Stimulated activated CD4-positive, alpha-beta T cell treated with anti-CD3 and anti-CD28 coated beads, Interleukin-4, amount 100 ng/mL, for 4 hours (primary cell): ENCODE data around the gene KRTAP4-7.
"Not testable (repeated sequence)": the region's sequence is repeated elsewhere in the genome, so short reads cannot be mapped to it uniquely, and the experiment has no call there.

Experiments
- DNase-seq, 2 experiments: peaks; one replicate each; pipeline ENCODE4 v3.0.0-alpha.2; 2020

Gene KRTAP4-7

DNA sequence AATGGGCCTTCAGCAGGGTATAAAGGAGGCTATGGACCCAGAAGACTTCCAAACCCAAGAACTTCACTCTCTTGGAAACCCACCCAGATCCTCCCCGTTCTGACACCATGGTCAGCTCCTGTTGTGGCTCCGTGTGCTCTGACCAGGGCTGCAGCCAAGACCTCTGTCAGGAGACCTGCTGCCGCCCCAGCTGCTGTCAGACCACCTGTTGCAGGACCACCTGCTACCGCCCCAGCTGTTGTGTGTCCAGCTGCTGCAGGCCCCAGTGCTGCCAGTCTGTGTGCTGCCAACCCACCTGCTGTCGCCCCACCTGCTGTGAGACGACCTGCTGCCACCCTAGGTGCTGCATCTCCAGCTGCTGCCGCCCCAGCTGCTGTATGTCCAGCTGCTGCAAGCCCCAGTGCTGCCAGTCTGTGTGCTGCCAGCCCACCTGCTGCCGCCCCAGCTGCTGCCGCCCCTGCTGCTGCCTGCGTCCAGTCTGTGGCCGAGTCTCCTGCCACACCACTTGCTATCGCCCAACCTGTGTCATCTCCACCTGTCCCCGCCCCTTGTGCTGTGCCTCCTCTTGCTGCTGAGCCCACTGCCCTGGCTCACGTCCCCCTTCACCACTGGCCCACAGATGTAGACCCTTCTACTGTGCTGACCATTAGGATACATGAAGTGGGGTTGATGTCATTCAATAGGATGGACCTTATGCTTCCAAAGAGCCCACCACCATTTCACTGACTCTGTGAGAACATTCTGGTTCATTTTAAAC is at the start of gene KRTAP4-7:
TSS of gene KRTAP4-7 (plus strand) at position 51 of the 757 bp plus-strand sequence. CDS start at position 108, 57 bp downstream.
- not testable (repeated sequence) for DNase-seq

GRCh38 chr17:41034346-41034935 is 49.5 kb upstream of the KRTAP4-7 start, which contains the start of gene KRTAP1-3:
Gene KRTAP1-3, minus strand, starts transcription at chr17:41034874. Its CDS starts 53 bp downstream, at chr17:41034821.
- DNase-seq: not testable (repeated sequence)

DNA sequence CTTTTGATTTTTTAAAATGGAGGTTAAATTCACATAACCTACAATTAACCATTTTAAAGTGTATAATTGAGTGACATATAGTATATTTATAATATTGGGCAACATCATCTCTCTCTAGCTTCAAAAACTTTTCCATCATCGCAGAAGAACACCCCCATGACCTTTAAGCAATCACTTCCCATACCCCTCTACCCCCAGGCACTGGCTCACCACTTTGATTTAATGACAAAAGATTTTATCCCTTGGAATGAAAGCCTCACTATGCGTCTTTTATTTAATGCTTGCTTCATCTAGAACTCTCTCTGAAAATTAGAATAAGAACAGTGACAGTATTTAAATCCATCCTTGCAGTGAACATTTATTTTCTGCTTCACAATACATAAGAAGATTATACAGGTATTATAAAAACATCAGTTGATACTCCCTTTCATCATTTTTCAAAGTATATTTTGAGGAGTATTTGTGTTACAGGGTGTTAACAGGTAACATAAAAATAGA is 46.0 kb upstream of the KRTAP4-7 start:
- no peak for DNase-seq

- DNase-seq: not testable (repeated sequence)
Measured at GRCh38 chr17:41040783-41041571, 43.0 kb upstream of the KRTAP4-7 start, which contains the start of gene KRTAP1-1. Gene KRTAP1-1, minus strand, starts transcription at chr17:41041450. Its CDS starts 53 bp downstream, at chr17:41041397.

- no peak for DNase-seq
Measured at GRCh38 chr17:41042953-41043352, 41.0 kb upstream of the KRTAP4-7 start.

DNA sequence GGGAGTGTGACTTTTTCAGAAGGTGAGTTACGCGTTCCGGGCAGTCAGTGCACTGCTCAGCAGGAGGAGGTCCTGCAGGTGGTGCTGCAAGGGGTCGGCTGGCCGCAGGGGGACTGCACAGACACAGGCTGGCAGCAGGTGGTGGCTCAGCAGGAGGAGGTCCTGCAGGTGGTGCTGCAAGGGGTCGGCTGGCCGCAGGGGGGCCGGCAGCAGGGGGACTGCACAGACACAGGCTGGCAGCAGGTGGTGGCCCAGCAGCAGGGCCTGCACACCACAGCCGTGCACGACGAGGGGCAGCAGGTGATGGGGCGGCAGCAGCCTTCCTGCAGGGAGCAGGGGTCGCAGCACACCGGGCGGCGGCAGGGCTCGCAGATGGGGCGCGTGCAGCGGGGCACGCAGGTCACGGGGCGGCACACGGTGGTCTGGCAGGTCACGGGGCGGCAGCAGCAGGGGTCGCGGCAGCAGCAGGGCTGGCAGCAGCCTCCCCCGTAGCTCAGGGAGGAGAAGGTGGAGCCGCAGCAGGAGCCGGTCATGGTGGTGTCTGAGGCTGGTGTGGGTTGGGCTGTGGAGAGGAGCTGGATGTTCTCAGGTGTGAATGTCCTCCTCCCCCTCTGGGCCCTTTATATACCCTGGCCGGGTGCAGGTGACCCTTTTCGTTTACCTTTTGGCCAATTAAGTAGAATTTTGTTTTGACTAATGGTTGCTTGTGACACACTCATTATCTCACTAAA is 37.0 kb upstream of the KRTAP4-7 start, which contains the start of gene KRTAP2-1:
TSS of gene KRTAP2-1 (minus strand) at position 582 of the 731 bp plus-strand sequence. CDS start at position 533, 49 bp downstream.
- DNase-seq: not testable (repeated sequence)

DNA sequence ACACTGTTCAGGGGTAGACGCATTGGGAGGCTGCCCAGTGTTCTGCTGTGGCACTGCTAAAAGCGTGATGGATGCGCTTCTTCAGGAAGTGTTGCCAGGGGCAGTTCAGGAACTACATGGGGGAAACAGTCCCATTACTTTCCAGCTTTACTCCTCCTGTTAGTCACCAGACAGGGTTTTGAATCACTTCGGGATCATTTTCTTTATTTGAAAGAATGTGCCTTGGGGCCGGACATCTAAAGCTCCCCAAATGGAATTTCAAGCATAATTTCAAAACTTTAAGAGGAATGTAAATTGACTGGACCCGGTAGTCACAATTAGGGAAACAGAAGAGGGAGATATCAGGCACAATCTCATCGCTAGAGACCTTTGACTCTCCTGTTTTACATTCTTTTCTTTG is 35.5 kb upstream of the KRTAP4-7 start:
- DNase-seq: no peak

DNA sequence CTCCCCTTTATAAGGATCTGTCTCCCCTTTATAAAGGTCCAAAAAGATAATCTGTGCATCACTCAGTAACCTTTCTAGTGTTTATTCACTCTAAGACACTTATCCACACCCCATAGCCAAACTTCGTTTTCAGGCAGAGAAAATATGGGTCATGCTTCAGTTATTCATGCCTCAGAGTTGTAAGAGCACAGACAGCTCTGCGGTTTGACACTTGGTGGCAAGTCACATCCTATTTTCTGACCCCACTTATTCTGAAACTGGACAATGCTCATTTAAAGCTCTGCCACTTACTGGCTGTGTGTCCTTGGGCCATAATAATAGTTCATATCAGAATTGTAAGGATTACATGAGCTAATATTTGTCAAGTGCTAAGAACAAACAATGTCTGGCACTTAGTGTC is 34.8 kb upstream of the KRTAP4-7 start:
- DNase-seq: no peak

DNA sequence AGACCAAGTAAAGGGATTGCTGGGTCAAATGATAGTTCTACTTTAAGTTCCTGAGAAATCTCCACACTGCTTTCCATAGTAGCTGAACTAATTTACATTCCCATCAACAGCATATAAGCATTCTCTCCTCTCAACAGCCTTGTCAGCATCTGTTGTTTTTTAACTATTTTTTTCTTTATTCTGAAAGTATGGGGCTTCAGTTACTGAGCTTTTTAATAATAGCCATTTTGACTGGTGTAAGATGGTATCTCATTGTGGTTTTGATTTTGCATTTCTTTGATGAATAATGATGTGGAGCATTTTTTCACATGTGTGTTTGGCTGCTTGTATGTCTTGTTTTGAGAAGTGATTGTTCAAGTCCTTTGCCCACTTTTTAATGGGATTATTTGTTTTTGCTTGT is 31.4 kb upstream of the KRTAP4-7 start:
- no peak for DNase-seq

GRCh38 chr17:41054025-41054424 is 29.9 kb upstream of the KRTAP4-7 start:
- DNase-seq: no peak

DNA sequence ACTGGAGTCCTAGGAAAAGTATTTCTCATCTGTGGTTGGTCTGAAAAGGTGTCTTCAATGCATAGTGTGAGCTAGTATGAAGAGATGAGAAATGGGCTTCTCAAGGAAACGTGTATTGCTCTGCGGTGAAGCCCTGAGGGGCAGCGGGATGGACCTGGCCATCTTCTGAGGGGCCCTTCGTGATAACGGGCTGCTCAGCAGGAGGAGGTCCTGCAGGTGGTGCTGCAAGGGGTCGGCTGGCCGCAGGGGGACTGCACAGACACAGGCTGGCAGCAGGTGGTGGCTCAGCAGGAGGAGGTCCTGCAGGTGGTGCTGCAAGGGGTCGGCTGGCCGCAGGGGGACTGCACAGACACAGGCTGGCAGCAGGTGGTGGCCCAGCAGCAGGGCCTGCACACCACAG is 29.4 kb upstream of the KRTAP4-7 start:
- not testable (repeated sequence) for DNase-seq

DNA sequence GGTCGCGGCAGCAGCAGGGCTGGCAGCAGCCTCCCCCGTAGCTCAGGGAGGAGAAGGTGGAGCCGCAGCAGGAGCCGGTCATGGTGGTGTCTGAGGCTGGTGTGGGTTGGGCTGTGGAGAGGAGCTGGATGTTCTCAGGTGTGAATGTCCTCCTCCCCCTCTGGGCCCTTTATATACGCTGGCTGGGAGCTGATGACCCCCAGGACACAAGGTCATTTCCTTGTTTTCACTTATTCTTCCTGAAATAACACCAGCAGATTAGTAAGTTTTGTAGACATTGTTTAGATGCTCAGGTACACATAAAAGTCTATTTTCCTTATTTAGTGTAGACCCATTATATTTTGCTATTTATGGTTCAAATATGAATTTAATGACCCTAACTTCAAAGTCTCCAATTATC is 28.8 kb upstream of the KRTAP4-7 start, which contains the start of gene KRTAP2-2:
TSS of gene KRTAP2-2 (minus strand) at position 101 of the 400 bp plus-strand sequence. CDS start at position 82, 19 bp downstream.
- DNase-seq: not testable (repeated sequence)

DNA sequence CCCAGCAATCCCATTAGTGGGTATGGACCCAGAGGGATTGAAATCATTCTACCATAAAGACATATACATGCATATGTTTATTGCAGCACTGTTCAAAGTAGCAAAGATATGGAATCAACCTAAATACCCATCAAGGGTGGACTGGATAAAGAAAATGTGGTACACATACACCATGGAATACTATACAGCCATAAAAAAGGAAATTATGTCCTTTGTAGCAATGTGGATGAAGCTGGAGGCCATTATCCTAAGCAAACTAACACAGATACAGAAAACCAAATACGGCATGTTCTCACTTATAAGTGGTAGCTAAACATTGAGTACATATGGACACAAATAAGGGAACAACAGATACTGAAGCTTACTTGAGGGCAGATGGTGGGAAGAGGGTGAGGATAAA is 26.4 kb upstream of the KRTAP4-7 start:
- no peak for DNase-seq

DNA sequence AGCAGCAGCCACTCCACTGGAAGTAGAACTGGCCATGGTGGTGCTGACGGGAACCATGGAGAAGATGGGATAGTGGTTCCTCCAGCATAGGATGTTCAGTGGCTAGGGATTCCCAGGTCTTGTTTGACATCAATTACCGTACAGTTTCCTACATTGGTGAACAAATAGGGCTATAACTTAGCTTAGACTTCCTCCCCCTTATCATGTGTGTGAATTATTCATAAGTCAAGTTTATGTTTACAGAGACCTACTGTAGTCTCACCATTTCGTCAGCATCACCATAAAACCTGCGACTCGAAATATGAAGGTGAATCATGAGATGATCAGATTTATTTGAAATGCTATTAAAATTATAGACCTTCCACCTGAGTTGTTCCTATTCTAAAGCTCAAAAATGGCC is 25.2 kb upstream of the KRTAP4-7 start:
- no peak for DNase-seq

DNA sequence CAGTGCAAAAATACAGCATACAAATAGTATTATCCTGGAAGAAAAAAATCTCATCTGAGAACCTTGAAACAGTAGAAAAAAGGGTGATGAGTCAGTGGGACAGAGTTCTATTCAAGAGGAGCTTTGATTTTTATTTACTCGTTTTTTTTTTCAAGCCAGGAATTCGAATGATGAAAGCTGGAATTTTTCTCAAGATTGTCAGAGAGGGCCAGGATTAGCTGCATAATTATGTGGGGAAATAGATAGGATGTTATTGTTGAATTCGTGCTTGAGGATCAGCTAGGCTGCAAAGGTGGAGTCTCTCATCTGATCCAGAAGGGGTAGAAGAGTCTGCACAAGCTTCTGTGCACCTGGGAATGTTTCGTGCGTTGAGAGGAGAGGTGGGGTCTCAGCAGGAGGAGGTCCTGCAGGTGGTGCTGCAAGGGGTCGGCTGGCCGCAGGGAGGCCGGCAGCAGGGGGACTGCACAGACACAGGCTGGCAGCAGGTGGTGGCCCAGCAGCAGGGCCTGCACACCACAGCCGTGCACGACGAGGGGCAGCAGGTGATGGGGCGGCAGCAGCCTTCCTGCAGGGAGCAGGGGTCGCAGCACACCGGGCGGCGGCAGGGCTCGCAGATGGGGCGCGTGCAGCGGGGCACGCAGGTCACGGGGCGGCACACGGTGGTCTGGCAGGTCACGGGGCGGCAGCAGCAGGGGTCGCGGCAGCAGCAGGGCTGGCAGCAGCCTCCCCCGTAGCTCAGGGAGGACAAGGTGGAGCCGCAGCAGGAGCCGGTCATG is 24.5 kb upstream of the KRTAP4-7 start:
- not testable (repeated sequence) for DNase-seq

GRCh38 chr17:41060052-41060604 is 23.8 kb upstream of the KRTAP4-7 start, which contains the start of gene KRTAP2-3:
Gene KRTAP2-3, minus strand, starts transcription at chr17:41060114. Its CDS starts 64 bp downstream, at chr17:41060050.
- no peak for DNase-seq

GRCh38 chr17:41061964-41062363 is 22.0 kb upstream of the KRTAP4-7 start:
- no peak for DNase-seq

DNA sequence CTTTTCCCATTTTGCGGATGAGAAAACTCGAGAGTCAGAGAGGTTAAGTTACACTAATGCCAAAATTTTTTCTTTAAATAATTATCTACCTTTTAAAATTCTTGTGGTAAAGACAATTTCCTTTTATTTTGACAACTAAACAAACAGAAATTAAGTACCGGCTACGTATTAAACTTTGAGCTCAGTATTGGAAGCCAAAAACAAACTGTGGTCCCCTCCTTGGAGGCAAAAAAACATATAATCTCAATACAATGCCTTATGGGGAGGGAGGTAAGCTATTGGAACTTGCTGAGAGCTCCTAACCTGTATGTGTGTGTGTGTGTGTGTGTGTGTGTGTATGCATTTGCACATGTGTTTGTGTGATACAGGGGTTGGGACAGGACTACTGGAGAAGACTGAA is 20.5 kb upstream of the KRTAP4-7 start:
- DNase-seq: no peak

DNA sequence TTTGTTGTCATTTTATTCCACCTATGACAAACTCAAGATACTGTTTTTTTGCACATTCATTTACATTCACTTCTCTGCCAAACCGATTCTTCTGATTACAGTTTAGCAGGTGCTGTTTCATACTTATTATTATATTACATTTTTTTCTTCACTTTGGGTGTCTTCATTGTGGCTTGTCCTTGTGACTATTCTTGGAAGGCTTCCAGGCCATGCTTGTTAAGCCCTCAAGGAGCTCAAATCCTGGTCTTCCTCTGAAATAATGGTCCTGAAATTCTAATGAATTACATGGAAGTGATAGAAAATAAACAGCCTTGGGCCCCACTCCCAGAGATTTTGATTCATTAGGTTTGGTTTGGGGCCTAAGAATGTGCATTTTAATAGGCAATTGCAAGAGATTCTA is 19.6 kb upstream of the KRTAP4-7 start:
- no peak for DNase-seq

DNA sequence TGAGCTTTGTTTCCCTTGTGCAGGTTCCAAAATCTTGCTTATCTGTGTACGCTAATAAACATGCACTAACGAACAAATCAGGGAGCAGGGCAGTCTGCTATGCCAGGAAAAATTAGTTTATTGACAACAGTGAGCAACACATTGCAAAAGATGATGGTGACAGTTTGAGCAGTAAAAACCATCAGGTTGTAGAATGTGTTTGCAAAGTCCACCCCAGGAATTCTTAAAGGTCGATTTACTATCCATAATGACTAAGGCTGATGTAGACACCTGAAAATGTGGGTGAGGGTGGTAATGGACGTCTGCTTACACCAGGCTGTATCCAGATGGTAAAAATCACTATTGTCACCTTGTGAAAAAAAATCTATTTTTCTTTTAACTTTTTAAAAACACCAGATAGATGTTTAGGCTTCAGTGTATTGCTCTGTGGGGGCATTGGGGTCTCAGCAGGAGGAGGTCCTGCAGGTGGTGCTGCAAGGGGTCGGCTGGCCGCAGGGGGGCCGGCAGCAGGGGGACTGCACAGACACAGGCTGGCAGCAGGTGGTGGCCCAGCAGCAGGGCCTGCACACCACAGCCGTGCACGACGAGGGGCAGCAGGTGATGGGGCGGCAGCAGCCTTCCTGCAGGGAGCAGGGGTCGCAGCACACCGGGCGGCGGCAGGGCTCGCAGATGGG is 18.8 kb upstream of the KRTAP4-7 start:
- DNase-seq: not testable (repeated sequence)
